Measurements from ENCODE around the gene CDON.
"Not testable (repeated sequence)": the region's sequence is repeated elsewhere in the genome, so short reads cannot be mapped to it uniquely, and the experiment has no call there.

Gene CDON

GRCh38 chr11:125994509-125994908 is 68.2 kb downstream of the CDON start:
- DNase-seq (ENCODE audit: low spot score) = no peak

- no peak for DNase-seq (ENCODE audit: low spot score)
Observed at GRCh38 chr11:125992893-125993292, 69.8 kb downstream of the CDON start.

GRCh38 chr11:125990244-125990643 is 72.4 kb downstream of the CDON start:
- DNase-seq (ENCODE audit: low spot score) = no peak

GRCh38 chr11:125987066-125987641 is 75.5 kb downstream of the CDON start:
- no peak for DNase-seq (ENCODE audit: low spot score)

GRCh38 chr11:125985956-125986355 is 76.7 kb downstream of the CDON start:
- not testable (repeated sequence) for DNase-seq (ENCODE audit: low spot score)

- DNase-seq (ENCODE audit: low spot score) = no peak
Observed at GRCh38 chr11:125982348-125982730, 80.3 kb downstream of the CDON start.

- DNase-seq (ENCODE audit: low spot score) = no peak
Observed at GRCh38 chr11:125980436-125980835, 82.2 kb downstream of the CDON start.

- DNase-seq (ENCODE audit: low spot score) = no peak
Observed at GRCh38 chr11:125979511-125979910, 83.2 kb downstream of the CDON start.

GRCh38 chr11:125978778-125979407 is 83.8 kb downstream of the CDON start:
- no peak for DNase-seq (ENCODE audit: low spot score)

- no peak for DNase-seq (ENCODE audit: low spot score)
Observed at GRCh38 chr11:125978181-125978716, 84.4 kb downstream of the CDON start.

- DNase-seq (ENCODE audit: low spot score) = no peak
Observed at GRCh38 chr11:125977333-125977732, 85.3 kb downstream of the CDON start.

- DNase-seq (ENCODE audit: low spot score) = no peak
Observed at GRCh38 chr11:125976156-125976555, 86.5 kb downstream of the CDON start.

- DNase-seq (ENCODE audit: low spot score) = no peak
Observed at GRCh38 chr11:125975634-125976033, 87.0 kb downstream of the CDON start.

- DNase-seq (ENCODE audit: low spot score) = no peak
Observed at GRCh38 chr11:125974284-125974683, 88.4 kb downstream of the CDON start.

- no peak for DNase-seq (ENCODE audit: low spot score)
Observed at GRCh38 chr11:125971618-125972017, 91.0 kb downstream of the CDON start.

GRCh38 chr11:125968354-125968753 is 94.3 kb downstream of the CDON start:
- DNase-seq (ENCODE audit: low spot score) = no peak

- no peak for DNase-seq (ENCODE audit: low spot score)
Observed at GRCh38 chr11:125967515-125967914, 95.2 kb downstream of the CDON start.

GRCh38 chr11:125960771-125961170 is 101.9 kb downstream of the CDON start:
- no peak for DNase-seq (ENCODE audit: low spot score)

GRCh38 chr11:125959931-125960330 is 102.7 kb downstream of the CDON start:
- DNase-seq (ENCODE audit: low spot score) = no peak

GRCh38 chr11:125959511-125959910 is 103.2 kb downstream of the CDON start:
- no peak for DNase-seq (ENCODE audit: low spot score)

- no peak for DNase-seq (ENCODE audit: low spot score)
Observed at GRCh38 chr11:125958872-125959400, 103.7 kb downstream of the CDON start.

GRCh38 chr11:125957618-125958332 is 104.9 kb downstream of the CDON start:
- no peak for DNase-seq (ENCODE audit: low spot score)
